Neural crest cell (in vitro differentiated cells): ENCODE data around the gene CLEC2D. TPM values are rescaled to one million over a fixed set of nuclear protein-coding genes. Genes with fewer than 3 reads are reported as not detected.
A peak's percentile ranks its signal among the peaks of the same experiment; 100 is the strongest.

Experiments
- DNase-seq: peaks from one replicate; pipeline ENCODE4 v3.0.0; 2021; ENCODE audit warnings: low read depth, mixed read lengths, low spot score
- H3K27ac Mint-ChIP-seq: one replicate; pipeline ENCODE4 v1.8.0; 2021; ENCODE audit warnings: mild to moderate bottlenecking, mixed read lengths; ENCODE audit not compliant: unreplicated experiment
- H3K27me3 Mint-ChIP-seq: 2 replicates; pipeline ENCODE4 v1.8.0; 2021; ENCODE audit warnings: low read depth, mild to moderate bottlenecking, mixed read lengths
- H3K36me3 Mint-ChIP-seq: 2 replicates; pipeline ENCODE4 v1.8.0; 2021; ENCODE audit warnings: low read depth, mild to moderate bottlenecking, mixed read lengths
- H3K4me1 Mint-ChIP-seq: 2 replicates; pipeline ENCODE4 v1.8.0; 2021; ENCODE audit warnings: mixed read lengths
- H3K4me3 Mint-ChIP-seq: one replicate; pipeline ENCODE4 v1.8.0; 2021; ENCODE audit warnings: mild to moderate bottlenecking, mixed read lengths
- H3K9me3 Mint-ChIP-seq: 2 replicates; pipeline ENCODE4 v1.8.0; 2021; ENCODE audit warnings: mixed read lengths
- CTCF ChIP-seq: fragments of 200-600 bp; sonication (generic); conservative IDR thresholded peaks from 2 replicates; pipeline ENCODE4 v1.5.0; 2021; ENCODE audit warnings: antibody characterized with exemption, mild to moderate bottlenecking
- total RNA-seq: library from RNA; stranded (reverse); gene quantifications from 2 replicates; pipeline ENCODE4 v1.2.1, GENCODE V29; 2021

The CLEC2D gene
- total RNA-seq, 1 donor from 2014 or later, result 10.6 TPM

- peaks cover 46% of the 10 kb centered on the region for H3K4me1 Mint-ChIP-seq
- no peak for TF ChIP-seq CTCF
- no peaks in the 10 kb centered on the region for H3K27me3 Mint-ChIP-seq
- DNase-seq, result no peak
- peak overlapping the region; percentile 95 for H3K4me3 Mint-ChIP-seq
- H3K27ac Mint-ChIP-seq, result peak overlapping the region; percentile 98
- peaks cover 2% of the 10 kb centered on the region for H3K9me3 Mint-ChIP-seq
- peaks cover 14% of the 10 kb centered on the region for H3K36me3 Mint-ChIP-seq
Measured at GRCh38 chr12:9648701-9649531, 20.6 kb upstream of the CLEC2D start.

GRCh38 chr12:9649532-9649940, 20.0 kb upstream of the CLEC2D start:
- H3K27ac Mint-ChIP-seq, result no peak overlapping the region
- peaks cover 17% of the 10 kb centered on the region for H3K36me3 Mint-ChIP-seq
- no peak for TF ChIP-seq CTCF
- H3K4me1 Mint-ChIP-seq, result peaks cover 46% of the 10 kb centered on the region
- no peak for DNase-seq
- no peaks in the 10 kb centered on the region for H3K27me3 Mint-ChIP-seq
- H3K9me3 Mint-ChIP-seq, result peaks cover 2% of the 10 kb centered on the region
- peak overlapping the region; percentile 95 for H3K4me3 Mint-ChIP-seq

GRCh38 chr12:9650151-9650576, 19.3 kb upstream of the CLEC2D start:
- Mint-ChIP-seq H3K4me3 (peak overlapping the region; percentile 95), H3K27me3 (no peaks in the 10 kb centered on the region), H3K9me3 (peaks cover 2% of the 10 kb centered on the region), H3K36me3 (peaks cover 17% of the 10 kb centered on the region), H3K4me1 (peaks cover 46% of the 10 kb centered on the region), H3K27ac (no peak overlapping the region)
- TF ChIP-seq CTCF, result no peak
- DNase-seq, result no peak

- TF ChIP-seq CTCF, result no peak
- no peak for DNase-seq
- no peak overlapping the region for H3K27ac Mint-ChIP-seq
- H3K4me1 Mint-ChIP-seq, result peaks cover 46% of the 10 kb centered on the region
- H3K27me3 Mint-ChIP-seq, result no peaks in the 10 kb centered on the region
- no peaks in the 10 kb centered on the region for H3K9me3 Mint-ChIP-seq
- peak overlapping the region; percentile 5 for H3K4me3 Mint-ChIP-seq
- H3K36me3 Mint-ChIP-seq, result peaks cover 17% of the 10 kb centered on the region
Measured at GRCh38 chr12:9651265-9651729, 18.2 kb upstream of the CLEC2D start.

GRCh38 chr12:9660046-9660445, 9.5 kb upstream of the CLEC2D start:
- no peak overlapping the region for H3K4me3 Mint-ChIP-seq
- no peak overlapping the region for H3K27ac Mint-ChIP-seq
- H3K4me1 Mint-ChIP-seq, result no peaks in the 10 kb centered on the region
- peaks cover 4% of the 10 kb centered on the region for H3K9me3 Mint-ChIP-seq
- no peak for TF ChIP-seq CTCF
- DNase-seq, result no peak
- H3K36me3 Mint-ChIP-seq, result peaks cover 46% of the 10 kb centered on the region
- no peaks in the 10 kb centered on the region for H3K27me3 Mint-ChIP-seq
